Measurements from ENCODE around the gene PQBP1.
"Not testable (repeated sequence)": the region's sequence is repeated elsewhere in the genome, so short reads cannot be mapped to it uniquely, and the experiment has no call there.

Gene PQBP1, protein sequence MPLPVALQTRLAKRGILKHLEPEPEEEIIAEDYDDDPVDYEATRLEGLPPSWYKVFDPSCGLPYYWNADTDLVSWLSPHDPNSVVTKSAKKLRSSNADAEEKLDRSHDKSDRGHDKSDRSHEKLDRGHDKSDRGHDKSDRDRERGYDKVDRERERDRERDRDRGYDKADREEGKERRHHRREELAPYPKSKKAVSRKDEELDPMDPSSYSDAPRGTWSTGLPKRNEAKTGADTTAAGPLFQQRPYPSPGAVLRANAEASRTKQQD

DNA sequence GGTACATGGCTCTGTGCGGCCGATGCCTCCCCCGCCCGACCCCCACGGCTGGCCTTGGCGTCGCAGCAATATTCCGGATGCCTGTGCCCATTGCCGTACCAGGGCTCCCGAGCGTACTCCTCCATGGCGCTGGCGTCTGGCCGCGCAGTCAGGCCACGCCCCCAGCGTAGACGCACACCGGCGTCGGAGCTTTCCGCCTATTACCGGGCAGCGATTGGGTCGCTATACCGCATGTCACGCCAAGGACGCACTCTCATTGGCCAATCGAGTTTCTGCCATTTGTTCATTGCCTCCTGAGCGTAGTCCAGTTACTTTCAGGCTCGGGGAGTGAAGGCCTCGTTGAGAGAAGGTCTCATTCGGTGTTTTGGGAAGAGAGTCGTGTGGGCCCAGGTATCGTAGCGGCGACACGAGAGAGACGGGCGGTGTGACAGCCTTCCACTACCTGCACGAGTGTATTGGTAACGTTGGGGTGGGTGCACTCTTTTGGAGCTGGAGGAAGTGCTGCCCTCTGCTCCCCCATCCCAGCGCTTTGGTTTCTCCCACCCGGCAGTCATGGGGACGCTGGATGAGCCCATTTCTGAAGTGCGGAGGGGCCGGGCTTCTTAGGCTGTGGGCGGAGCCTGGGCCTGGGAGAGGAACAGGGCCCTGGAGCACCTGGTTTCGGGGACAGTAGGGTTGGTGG lies at the start of gene PQBP1, which contains the start of gene TIMM17B:
TSS of gene PQBP1 (plus strand) at position 306 of the 682 bp plus-strand sequence. CDS start 580 bp downstream, outside the sequence.
TSS of gene TIMM17B (minus strand) at position 144 of the 682 bp plus-strand sequence. CDS start at position 125, 19 bp downstream.
- peaks cover 8 to 15% of the 10 kb centered on the region in 2 donors for H3K36me3 ChIP-seq (ENCODE audit: control insufficient read depth in 2 of 2, insufficient read depth in 2 of 2, low read length in 2 of 2)
- peaks cover 12% of the 10 kb centered on the region for H3K4me1 ChIP-seq (ENCODE audit: control insufficient read depth, insufficient read depth, low read length)
- peak within 1 kb of the TSS; percentile 96 to 98 for H3K9ac ChIP-seq (ENCODE audit: low read length in 2 of 2)
- peaks cover 0 to 2% of the 10 kb centered on the region in 2 donors for H3K27me3 ChIP-seq (ENCODE audit: control insufficient read depth in 1 of 2, insufficient read depth in 2 of 2, low read length in 2 of 2)
- peak within 1 kb of the TSS; percentile 94 for H3K27ac ChIP-seq (ENCODE audit: low read length)
- H3K9me3 ChIP-seq (ENCODE audit: control insufficient read depth in 2 of 2, low read length in 2 of 2) = no peaks in the 10 kb centered on the region
- H3K4me3 ChIP-seq (ENCODE audit: low read length in 2 of 2) = peak within 1 kb of the TSS; percentile 84 to 93

GRCh38 chrX:48848847-48849246 lies 48.9 kb upstream of the PQBP1 start:
- H3K4me3 ChIP-seq (ENCODE audit: low read length in 2 of 2) = no peak overlapping the region
- H3K4me1 ChIP-seq (ENCODE audit: control insufficient read depth, insufficient read depth, low read length) = no peaks in the 10 kb centered on the region
- no peaks in the 10 kb centered on the region for H3K9me3 ChIP-seq (ENCODE audit: control insufficient read depth in 2 of 2, low read length in 2 of 2)
- H3K27me3 ChIP-seq (ENCODE audit: control insufficient read depth in 1 of 2, insufficient read depth in 2 of 2, low read length in 2 of 2) = peaks cover 0 to 8% of the 10 kb centered on the region in 2 donors
- H3K9ac ChIP-seq (ENCODE audit: low read length in 2 of 2) = no peak overlapping the region
- no peaks in the 10 kb centered on the region for H3K36me3 ChIP-seq (ENCODE audit: control insufficient read depth in 2 of 2, insufficient read depth in 2 of 2, low read length in 2 of 2)
- H3K27ac ChIP-seq (ENCODE audit: low read length) = no peak overlapping the region

GRCh38 chrX:48852857-48853256 lies 44.9 kb upstream of the PQBP1 start:
- Histone ChIP-seq H3K27me3 (ENCODE audit: control insufficient read depth in 1 of 2, insufficient read depth in 2 of 2, low read length in 2 of 2) (peaks cover 0 to 3% of the 10 kb centered on the region in 2 donors), H3K36me3 (ENCODE audit: control insufficient read depth in 2 of 2, insufficient read depth in 2 of 2, low read length in 2 of 2) (no peaks in the 10 kb centered on the region), H3K9ac (ENCODE audit: low read length in 2 of 2) (no peak overlapping the region), H3K9me3 (ENCODE audit: control insufficient read depth in 2 of 2, low read length in 2 of 2) (no peaks in the 10 kb centered on the region), H3K27ac (ENCODE audit: low read length) (no peak overlapping the region), H3K4me3 (ENCODE audit: low read length in 2 of 2) (no peak overlapping the region), H3K4me1 (ENCODE audit: control insufficient read depth, insufficient read depth, low read length) (no peaks in the 10 kb centered on the region)

DNA sequence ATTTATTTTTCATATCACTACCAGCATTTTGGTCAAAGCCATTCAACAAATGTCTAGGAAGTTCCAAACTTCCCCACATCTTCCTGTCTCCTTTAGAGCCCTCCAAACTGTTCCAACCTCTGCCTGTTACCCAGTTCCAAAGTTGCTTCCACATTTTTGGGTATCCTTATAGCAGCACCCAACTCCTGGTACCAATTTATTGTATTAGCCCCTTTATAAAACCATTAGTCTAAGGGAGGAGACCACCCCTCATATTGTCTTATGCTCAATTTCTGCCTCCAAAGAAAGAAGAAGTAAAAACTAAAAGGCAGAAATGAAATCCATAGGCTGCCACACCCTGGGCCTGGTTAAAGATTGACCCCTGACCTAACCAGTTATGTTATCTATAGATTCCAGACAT lies 44.2 kb upstream of the PQBP1 start:
- not testable (repeated sequence) for H3K9ac ChIP-seq (ENCODE audit: low read length in 2 of 2); H3K9me3 ChIP-seq (ENCODE audit: control insufficient read depth in 2 of 2, low read length in 2 of 2); H3K27me3 ChIP-seq (ENCODE audit: control insufficient read depth in 1 of 2, insufficient read depth in 2 of 2, low read length in 2 of 2); H3K4me3 ChIP-seq (ENCODE audit: low read length in 2 of 2); H3K27ac ChIP-seq (ENCODE audit: low read length); H3K36me3 ChIP-seq (ENCODE audit: control insufficient read depth in 2 of 2, insufficient read depth in 2 of 2, low read length in 2 of 2); H3K4me1 ChIP-seq (ENCODE audit: control insufficient read depth, insufficient read depth, low read length)

GRCh38 chrX:48854121-48854804 lies 43.5 kb upstream of the PQBP1 start:
- H3K9me3 ChIP-seq (ENCODE audit: control insufficient read depth in 2 of 2, low read length in 2 of 2); H3K27ac ChIP-seq (ENCODE audit: low read length); H3K36me3 ChIP-seq (ENCODE audit: control insufficient read depth in 2 of 2, insufficient read depth in 2 of 2, low read length in 2 of 2); H3K4me3 ChIP-seq (ENCODE audit: low read length in 2 of 2); H3K27me3 ChIP-seq (ENCODE audit: control insufficient read depth in 1 of 2, insufficient read depth in 2 of 2, low read length in 2 of 2); H3K9ac ChIP-seq (ENCODE audit: low read length in 2 of 2); H3K4me1 ChIP-seq (ENCODE audit: control insufficient read depth, insufficient read depth, low read length): not testable (repeated sequence)

GRCh38 chrX:48854898-48855297 lies 42.8 kb upstream of the PQBP1 start:
- H3K4me3 ChIP-seq (ENCODE audit: low read length in 2 of 2) = no peak overlapping the region
- H3K9me3 ChIP-seq (ENCODE audit: control insufficient read depth in 2 of 2, low read length in 2 of 2) = no peaks in the 10 kb centered on the region
- H3K27ac ChIP-seq (ENCODE audit: low read length) = no peak overlapping the region
- H3K4me1 ChIP-seq (ENCODE audit: control insufficient read depth, insufficient read depth, low read length) = no peaks in the 10 kb centered on the region
- no peaks in the 10 kb centered on the region for H3K36me3 ChIP-seq (ENCODE audit: control insufficient read depth in 2 of 2, insufficient read depth in 2 of 2, low read length in 2 of 2)
- H3K9ac ChIP-seq (ENCODE audit: low read length in 2 of 2) = no peak overlapping the region
- H3K27me3 ChIP-seq (ENCODE audit: control insufficient read depth in 1 of 2, insufficient read depth in 2 of 2, low read length in 2 of 2) = peaks cover 0 to 3% of the 10 kb centered on the region in 2 donors

DNA sequence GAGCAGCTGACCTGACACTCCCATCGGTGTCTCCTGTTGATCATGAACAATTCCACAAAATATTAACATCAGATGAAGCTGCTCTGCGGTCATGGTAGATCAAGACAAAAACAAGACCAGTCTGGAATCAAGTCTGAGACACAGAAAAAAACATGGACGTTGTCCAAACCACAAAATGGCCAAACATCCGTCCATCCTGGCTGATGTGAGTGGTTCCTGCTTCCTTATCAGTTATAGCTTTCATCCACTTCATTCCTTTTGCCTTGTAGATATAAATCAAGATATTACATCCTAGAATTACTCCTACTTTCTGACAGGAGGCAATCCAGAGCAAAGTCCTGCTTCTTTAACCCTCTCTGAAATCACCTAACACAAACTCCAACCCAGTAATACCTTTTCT lies 33.5 kb upstream of the PQBP1 start:
- no peak overlapping the region for H3K4me3 ChIP-seq (ENCODE audit: low read length in 2 of 2)
- no peaks in the 10 kb centered on the region for H3K4me1 ChIP-seq (ENCODE audit: control insufficient read depth, insufficient read depth, low read length)
- no peaks in the 10 kb centered on the region for H3K9me3 ChIP-seq (ENCODE audit: control insufficient read depth in 2 of 2, low read length in 2 of 2)
- H3K9ac ChIP-seq (ENCODE audit: low read length in 2 of 2) = no peak overlapping the region
- H3K36me3 ChIP-seq (ENCODE audit: control insufficient read depth in 2 of 2, insufficient read depth in 2 of 2, low read length in 2 of 2) = no peaks in the 10 kb centered on the region
- H3K27ac ChIP-seq (ENCODE audit: low read length) = no peak overlapping the region
- H3K27me3 ChIP-seq (ENCODE audit: control insufficient read depth in 1 of 2, insufficient read depth in 2 of 2, low read length in 2 of 2) = peaks cover 0 to 4% of the 10 kb centered on the region in 2 donors

DNA sequence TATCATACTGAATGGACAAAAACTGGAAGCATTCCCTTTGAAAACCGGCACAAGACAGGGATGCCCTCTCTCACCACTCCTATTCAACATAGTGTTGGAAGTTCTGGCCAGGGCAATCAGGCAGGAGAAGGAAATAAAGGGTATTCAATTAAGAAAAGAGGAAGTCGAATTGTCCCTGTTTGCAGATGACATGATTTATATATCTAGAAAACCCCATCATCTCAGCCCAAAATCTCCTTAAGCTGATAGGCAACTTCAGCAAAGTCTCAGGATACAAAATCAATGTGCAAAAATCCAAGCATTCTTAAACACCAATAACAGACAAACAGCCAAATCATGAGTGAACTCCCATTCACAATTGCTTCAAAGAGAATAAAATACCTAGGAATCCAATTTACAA lies 25.7 kb upstream of the PQBP1 start:
- not testable (repeated sequence) for H3K27me3 ChIP-seq (ENCODE audit: control insufficient read depth in 1 of 2, insufficient read depth in 2 of 2, low read length in 2 of 2); H3K9ac ChIP-seq (ENCODE audit: low read length in 2 of 2); H3K4me1 ChIP-seq (ENCODE audit: control insufficient read depth, insufficient read depth, low read length); H3K9me3 ChIP-seq (ENCODE audit: control insufficient read depth in 2 of 2, low read length in 2 of 2); H3K27ac ChIP-seq (ENCODE audit: low read length); H3K4me3 ChIP-seq (ENCODE audit: low read length in 2 of 2); H3K36me3 ChIP-seq (ENCODE audit: control insufficient read depth in 2 of 2, insufficient read depth in 2 of 2, low read length in 2 of 2)

DNA sequence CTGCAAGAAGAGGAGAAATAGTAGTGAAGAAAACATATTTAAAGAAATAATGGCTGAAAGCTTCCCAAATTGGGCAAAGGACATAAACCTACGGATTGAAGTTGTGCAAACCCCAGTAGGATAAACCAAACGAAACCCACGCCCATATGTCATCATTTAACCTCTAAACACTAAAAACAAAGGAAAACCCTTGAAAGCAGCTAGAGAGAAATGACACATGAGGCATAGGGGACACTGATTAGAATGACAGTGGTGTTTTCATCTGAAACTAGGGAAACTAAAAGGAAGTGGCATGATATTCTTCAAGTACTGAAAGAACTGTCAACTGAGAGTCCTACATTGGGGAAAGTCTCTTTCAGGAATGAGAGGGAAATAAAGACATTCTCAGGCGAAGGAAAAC lies 20.8 kb upstream of the PQBP1 start:
- not testable (repeated sequence) for H3K9me3 ChIP-seq (ENCODE audit: control insufficient read depth in 2 of 2, low read length in 2 of 2); H3K27ac ChIP-seq (ENCODE audit: low read length); H3K4me1 ChIP-seq (ENCODE audit: control insufficient read depth, insufficient read depth, low read length); H3K36me3 ChIP-seq (ENCODE audit: control insufficient read depth in 2 of 2, insufficient read depth in 2 of 2, low read length in 2 of 2); H3K9ac ChIP-seq (ENCODE audit: low read length in 2 of 2); H3K4me3 ChIP-seq (ENCODE audit: low read length in 2 of 2); H3K27me3 ChIP-seq (ENCODE audit: control insufficient read depth in 1 of 2, insufficient read depth in 2 of 2, low read length in 2 of 2)

GRCh38 chrX:48883729-48884128 lies 14.0 kb upstream of the PQBP1 start:
- Histone ChIP-seq H3K4me1 (ENCODE audit: control insufficient read depth, insufficient read depth, low read length) (no peaks in the 10 kb centered on the region), H3K27me3 (ENCODE audit: control insufficient read depth in 1 of 2, insufficient read depth in 2 of 2, low read length in 2 of 2) (peaks cover 0 to 2% of the 10 kb centered on the region in 2 donors), H3K9ac (ENCODE audit: low read length in 2 of 2) (no peak overlapping the region), H3K4me3 (ENCODE audit: low read length in 2 of 2) (no peak overlapping the region), H3K27ac (ENCODE audit: low read length) (no peak overlapping the region), H3K9me3 (ENCODE audit: control insufficient read depth in 2 of 2, low read length in 2 of 2) (no peaks in the 10 kb centered on the region), H3K36me3 (ENCODE audit: control insufficient read depth in 2 of 2, insufficient read depth in 2 of 2, low read length in 2 of 2) (no peaks in the 10 kb centered on the region)

DNA sequence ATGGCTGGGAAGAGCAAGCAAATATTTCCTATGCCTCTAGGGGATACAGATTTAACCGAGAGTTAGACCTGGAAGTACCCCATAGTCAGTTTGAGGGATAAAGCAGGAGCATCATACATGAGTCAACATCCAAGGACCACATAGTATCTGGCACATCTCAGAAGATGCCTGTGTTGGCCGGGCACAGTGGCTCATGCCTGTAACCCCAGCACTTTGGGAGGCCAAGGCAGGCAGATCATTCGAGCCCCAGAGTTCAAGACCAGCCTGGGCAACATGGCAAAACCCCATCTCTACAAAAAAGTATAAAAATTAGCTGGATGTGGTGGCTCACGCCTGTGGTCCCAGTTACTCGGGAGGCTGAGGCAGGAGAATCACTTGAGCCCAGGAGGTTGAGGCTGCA lies 11.1 kb upstream of the PQBP1 start:
- H3K9me3 ChIP-seq (ENCODE audit: control insufficient read depth in 2 of 2, low read length in 2 of 2); H3K36me3 ChIP-seq (ENCODE audit: control insufficient read depth in 2 of 2, insufficient read depth in 2 of 2, low read length in 2 of 2); H3K4me1 ChIP-seq (ENCODE audit: control insufficient read depth, insufficient read depth, low read length); H3K4me3 ChIP-seq (ENCODE audit: low read length in 2 of 2); H3K9ac ChIP-seq (ENCODE audit: low read length in 2 of 2); H3K27ac ChIP-seq (ENCODE audit: low read length); H3K27me3 ChIP-seq (ENCODE audit: control insufficient read depth in 1 of 2, insufficient read depth in 2 of 2, low read length in 2 of 2): not testable (repeated sequence)
